Activated CD4-positive, alpha-beta T cell treated with anti-CD3 and anti-CD28 coated beads for 48 hours (primary cell): ENCODE measurements around the gene ZNF84.
A peak's percentile ranks its signal among the peaks of the same experiment; 100 is the strongest.

Source experiments
- DNase-seq: peaks from one replicate; pipeline ENCODE4 v3.0.0-alpha.2; 2020

Gene ZNF84

DNA sequence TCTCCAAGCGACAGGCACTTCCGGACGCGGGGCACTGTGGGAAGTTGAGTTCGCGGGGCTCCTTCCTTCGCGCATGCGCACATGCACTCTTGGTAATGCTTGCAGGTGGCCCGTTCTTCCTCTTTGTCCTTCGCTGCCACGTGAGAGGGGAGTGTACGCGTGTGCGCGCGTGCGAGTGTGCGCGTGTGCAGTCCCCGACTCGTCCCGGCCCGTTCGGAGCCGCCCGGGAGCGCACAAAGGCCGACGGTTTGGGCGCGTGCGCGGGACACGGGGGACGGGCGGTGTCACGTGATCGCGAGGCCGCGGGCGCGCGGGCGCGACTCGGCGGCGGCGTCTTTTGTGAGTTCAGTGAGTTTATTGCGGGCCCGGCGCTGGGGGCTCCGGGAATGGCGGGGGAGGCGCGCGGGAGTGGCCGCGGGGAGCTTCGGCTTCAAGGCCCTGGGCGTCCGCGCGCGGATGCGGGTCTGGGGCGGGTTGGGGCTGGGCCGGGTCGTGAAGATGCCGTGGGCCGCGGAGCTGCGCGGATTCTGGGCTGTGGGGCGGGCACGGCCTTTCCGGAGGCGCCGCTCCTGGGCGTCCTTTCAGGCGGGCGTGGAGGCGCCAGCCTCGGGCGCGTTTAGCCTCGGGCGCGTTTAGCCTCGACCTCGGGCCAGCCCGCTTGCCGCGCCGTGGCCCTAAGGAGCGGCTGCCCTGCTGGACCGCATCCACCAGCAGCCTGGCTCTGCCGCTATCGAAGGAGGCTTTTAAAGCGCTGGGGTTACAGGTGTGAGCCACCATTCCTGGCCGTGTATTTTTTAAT is at the start of gene ZNF84:
Gene ZNF84, plus strand, starts transcription at position 303 of the 799 bp plus-strand sequence. CDS start 3,959 bp downstream, outside the sequence.
- peak; percentile 98 for DNase-seq

DNA sequence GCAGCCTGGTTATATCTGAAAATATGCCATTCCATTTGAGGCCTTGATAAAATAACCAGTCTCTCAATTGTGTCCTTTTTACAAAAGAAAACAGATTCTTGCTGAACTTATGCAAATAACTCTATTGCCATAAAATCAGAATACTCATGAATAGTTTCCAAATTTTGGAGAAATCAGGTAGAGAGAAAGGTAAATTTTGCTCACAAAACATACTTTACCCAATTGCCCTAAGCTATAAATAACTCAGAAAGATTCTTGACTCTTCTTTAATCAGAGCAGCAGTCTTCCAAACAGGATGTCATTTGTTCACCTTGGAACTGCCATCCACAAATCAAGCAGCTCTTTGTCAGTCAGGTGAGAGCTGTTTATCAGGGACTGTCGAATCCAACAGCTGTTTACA is 38.6 kb upstream of the ZNF84 start:
- DNase-seq, result no peak

DNA sequence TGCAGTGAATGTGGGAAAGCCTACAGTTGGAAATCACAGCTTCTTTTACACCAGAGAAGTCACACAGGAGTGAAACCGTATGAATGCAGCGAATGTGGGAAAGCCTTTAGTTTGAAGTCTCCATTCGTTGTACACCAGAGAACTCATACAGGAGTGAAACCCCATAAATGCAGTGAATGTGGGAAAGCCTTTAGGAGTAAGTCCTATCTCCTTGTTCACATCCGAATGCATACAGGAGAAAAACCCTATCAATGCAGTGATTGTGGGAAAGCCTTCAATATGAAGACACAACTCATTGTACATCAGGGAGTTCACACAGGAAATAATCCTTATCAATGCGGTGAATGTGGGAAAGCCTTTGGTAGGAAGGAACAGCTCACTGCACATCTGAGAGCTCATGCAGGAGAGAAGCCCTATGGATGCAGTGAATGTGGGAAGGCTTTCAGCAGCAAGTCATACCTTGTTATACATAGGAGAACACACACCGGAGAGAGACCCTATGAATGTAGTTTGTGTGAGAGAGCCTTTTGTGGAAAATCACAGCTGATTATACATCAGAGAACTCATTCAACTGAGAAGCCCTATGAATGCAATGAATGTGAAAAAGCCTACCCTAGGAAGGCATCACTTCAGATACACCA is 26.5 kb upstream of the ZNF84 start:
- DNase-seq, result no peak

DNA sequence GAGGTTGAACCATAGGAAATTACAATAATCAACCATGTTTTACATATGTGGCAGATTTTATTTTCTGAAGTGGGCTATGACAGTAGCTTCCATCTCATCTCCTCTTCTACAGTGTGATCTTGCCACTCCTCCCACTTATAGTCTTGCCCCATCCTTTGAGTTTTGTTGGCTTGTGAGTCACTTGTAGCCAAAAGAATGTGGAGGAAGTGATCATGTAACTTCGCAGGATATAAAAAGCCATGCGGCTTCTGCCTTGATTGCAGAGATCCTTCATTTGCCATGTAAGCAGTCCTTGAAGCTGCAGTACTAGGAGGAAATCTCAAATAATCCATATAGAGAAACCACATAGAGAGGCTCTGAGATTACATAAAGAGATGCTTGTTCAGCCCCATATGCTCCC is 13.7 kb upstream of the ZNF84 start:
- no peak for DNase-seq

DNA sequence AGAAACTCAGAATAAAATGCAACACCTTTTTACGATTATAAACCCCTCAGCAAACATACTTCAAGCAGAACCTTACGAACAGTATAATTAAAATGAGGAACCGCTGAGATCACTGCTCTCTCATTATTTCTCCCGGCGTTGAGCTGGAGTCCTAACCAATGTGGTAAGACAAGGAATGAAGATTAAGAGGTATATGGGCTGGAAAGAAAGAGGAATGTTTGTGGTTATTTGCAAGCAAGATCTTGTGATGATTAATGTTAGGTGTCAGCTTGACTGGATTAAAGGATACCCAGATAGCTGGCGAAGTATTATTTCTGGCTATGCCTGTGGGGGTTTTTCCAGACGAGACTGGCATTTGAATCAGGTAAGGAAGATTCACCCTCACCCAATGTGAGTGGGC is 10.3 kb upstream of the ZNF84 start:
- no peak for DNase-seq

DNA sequence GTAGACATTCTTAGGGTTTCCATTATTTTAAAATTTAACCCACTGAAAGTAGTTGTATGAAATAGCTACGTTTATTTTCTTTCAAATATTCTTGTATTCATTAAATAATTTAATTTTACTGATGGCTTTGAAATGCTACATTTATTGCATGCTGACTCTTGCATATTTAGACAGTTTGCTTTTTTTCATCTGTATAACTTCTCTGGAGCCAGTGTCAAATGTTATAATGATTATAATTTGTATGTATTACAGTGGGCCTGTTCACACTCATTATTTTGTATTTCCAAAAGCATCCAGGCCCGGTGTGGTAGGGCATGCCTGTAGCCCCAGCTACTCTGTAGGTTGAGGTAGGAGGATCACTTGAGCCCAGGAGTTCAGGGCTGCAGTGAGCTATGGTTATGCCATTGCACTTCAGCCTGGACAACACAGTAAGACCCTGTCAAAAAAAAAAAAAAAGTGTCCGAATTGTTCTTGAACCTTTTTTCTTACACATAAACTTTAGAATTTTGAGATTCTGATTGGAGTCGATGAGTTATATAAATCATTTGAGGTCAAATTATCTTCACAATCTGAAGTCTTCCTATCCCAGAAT is 905 bp downstream of the ZNF84 start:
- DNase-seq, result no peak

DNA sequence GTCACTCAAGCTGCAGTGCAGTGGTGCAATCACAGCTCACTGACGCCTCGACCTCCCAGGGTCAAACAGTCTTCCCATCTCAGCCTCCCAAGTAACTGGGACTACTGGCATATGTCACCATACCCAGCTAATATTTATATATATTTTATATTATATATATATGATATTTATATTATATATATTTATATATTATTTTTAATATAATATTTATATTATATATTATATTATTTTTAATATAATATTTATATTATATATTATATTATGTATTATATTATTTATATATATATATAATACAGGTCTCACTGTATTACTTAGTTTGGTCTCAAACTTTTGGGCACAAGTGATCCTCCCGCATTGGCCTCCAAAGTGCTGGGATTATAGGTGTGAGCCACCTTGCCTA is 9.4 kb downstream of the ZNF84 start:
- no peak for DNase-seq

DNA sequence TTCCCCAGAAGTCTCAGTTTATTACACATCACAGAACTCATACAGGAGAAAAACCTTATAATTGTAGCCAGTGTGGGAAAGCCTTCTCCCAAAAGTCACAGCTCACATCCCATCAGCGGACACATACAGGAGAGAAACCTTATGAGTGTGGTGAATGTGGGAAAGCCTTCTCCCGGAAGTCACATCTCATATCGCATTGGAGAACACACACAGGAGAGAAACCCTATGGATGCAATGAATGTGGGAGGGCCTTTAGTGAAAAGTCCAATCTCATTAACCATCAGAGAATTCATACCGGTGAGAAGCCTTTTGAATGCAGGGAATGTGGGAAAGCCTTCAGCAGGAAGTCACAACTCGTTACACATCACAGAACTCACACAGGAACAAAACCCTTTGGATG is 20.1 kb downstream of the ZNF84 start:
- no peak for DNase-seq

DNA sequence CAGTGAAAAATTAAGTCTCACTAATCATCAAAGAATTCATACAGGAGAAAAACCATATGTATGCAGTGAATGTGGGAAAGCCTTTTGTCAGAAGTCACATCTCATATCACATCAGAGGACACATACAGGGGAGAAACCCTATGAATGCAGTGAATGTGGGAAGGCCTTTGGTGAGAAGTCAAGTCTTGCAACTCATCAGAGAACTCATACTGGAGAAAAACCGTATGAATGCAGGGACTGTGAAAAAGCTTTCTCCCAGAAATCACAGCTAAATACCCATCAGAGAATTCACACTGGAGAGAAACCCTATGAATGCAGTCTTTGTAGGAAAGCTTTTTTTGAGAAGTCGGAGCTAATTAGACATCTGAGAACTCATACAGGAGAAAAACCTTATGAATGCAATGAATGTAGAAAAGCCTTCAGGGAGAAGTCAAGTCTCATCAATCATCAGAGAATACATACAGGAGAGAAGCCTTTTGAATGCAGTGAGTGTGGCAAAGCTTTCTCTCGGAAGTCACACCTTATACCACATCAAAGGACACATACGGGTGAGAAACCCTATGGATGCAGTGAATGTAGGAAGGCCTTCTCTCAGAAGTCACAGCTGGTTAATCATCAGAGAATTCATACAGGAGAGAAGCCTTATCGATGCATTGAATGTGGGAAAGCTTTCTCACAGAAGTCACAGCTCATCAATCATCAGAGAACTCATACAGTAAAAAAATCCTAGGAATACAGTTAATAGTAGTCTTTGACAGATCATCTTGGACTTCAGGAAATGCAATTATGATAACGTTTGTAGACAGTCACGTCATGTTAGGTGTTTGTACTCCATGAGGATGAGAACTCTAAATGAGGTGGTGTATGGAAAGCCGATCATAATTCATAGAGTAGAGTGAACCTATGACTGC is 21.1 kb downstream of the ZNF84 start:
- DNase-seq, result no peak

DNA sequence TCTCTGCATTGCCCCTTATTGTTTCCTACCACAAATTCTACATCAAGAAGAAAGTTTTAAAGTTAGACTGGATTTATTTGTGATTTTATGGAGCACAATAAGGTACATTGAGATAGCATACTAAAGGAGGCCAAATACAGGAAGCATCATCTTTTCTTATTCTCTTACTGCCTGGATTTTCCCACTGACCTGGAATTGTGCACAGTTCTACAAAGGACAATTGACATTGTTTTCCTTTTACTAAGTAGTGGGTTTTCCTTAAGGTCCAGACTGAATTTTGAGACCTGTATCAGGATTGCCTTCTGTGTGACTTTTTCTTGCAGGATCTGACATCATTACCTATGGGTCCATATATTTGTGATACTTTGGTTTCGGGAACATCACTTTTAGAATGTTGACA is 24.6 kb downstream of the ZNF84 start:
- no peak for DNase-seq

DNA sequence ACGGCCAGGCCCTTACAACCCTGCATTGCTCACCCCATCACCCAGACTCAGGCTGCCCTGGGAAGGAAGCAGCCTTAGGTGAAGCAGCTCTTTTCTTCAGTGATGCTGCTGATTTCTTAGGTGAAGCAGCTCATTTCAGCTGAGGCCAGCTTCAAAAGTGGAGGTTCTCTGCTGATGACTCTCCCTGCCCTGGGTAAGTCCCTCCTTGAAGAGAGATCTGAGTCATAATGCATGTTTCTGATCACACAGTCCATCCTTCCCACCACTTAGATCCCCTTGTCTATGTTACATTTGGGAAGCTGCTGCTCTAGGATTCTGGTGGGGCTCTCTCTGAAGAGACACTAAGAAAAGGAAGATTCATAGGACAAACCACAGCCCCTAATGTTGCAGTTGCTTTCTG is 26.2 kb downstream of the ZNF84 start:
- DNase-seq, result no peak

DNA sequence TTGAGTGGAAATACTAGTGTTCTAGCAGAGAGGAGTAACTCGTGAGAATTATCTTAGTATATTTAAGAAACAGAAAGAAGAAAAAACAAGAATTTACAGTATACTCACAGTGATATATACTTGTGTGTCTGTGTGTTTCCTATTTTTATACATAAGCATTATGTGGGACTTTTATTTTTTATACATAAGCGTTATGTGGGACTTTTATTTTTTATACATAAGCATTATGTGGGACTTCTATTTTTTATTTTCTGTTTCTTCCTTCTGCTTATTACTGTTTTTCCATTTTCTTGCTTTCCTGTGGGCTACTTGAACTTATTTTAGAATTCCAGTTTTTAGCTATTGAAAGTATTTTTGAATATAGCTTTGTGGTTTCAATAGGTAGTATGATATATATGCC is 36.5 kb downstream of the ZNF84 start:
- no peak for DNase-seq

DNA sequence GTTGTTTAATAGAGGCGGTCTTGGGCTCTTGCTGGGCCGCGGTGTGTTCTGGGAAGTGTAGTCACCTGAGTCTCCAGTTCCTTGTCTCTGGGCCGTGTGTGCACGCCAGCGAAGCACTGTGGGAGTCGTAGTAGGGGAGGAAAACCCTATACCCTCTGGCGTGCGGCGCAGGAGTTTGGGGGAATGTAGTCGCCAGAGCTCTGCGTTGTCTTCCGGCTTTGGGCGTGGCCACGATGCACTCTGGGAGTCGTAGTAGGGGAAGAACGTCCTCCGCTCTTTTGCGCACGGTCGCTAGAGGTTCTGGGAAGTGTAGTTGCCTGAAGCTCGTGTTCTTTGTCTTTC is 42.7 kb downstream of the ZNF84 start:
- DNase-seq, result peak; percentile 96

DNA sequence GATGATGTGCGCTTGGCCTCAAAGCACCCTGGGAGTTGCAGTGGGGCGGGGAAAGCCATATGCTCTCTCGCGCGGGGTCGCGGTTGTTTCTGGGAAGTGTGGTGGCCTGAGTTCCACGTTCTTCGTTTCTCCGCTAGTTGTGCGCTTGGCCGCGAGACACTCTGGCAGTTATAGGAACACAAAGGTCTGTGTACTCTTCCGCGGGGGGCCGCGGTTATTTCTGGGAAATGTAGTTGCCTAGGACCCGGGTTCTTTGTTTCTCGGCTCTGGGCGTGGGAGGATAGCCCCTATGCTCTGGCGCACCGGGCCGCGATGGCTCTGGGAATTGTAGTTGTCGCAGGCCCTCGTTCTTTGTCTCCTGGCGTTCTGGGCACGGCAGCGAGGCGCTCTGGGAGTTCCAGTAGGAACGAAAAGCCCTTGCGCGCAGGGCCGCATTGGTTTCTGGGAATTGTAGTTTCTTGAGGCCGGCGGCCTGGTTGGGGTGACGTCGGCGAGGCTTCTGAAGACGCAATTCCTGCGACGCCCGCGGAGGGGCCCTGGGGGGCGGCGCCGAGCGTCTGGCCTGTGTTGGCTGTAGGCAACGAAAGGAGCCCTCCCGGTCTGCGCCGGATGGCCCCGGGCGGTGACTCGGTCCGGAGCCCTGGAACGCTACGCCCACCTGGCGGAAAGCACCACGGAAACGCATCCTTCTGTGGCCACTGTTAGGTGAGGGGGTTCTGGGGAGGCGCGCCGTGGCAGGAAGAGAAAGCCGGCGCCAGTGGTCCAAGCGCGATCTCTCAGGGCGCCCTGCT is 43.3 kb downstream of the ZNF84 start, which contains the start of gene ZNF140:
Gene ZNF140, plus strand, starts transcription at position 556 of the 791 bp plus-strand sequence. CDS start 398 bp downstream, outside the sequence.
- peak; percentile 97 for DNase-seq

DNA sequence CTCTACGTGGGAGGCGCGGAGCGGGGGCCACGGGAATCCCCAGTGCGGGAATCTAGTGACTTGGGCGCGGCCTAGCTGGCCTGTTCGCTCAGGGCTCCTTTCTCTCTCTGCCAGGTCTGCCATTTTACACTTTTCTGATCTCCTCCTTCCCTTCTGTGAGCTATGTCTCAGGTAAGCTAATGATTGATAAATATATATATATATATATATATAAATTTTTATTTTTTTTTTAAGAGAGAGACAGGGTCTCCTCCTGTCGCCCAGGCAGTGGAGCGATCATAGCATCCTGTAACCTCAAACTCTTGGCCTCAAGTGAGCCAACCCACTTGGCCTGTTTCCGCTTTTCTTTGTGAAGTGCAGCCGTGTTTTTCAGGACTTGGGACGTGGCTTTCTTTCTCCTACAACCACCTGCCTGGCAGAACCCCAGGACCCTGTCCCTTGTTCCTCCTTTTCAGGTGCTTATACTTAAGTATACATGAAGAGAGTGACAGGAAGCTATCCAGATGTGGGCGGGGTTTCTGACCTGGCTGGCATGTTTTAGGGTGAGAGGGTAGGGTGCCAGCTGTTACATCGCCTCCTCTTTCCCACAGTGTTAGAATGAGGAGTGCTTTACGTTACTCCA is 44.0 kb downstream of the ZNF84 start:
- DNase-seq, result peak; percentile 7

DNA sequence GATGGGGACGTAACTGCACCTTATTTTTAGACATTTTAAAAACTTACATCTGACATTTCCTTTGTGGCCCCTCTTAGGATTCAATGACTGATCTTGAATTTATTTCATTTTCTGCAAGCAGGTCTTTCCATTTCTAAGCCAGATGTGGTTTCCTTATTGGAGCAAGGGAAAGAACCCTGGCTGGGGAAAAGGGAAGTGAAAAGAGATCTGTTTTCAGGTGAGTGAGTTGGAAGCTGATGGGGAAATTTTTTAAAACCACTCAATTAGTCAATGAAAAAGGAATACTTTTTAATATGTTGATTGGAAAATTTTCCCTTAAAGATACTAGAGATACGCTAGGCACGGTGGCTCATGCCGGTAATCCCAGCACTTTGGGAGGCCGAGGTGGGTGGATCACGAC is 46.0 kb downstream of the ZNF84 start:
- DNase-seq, result no peak

DNA sequence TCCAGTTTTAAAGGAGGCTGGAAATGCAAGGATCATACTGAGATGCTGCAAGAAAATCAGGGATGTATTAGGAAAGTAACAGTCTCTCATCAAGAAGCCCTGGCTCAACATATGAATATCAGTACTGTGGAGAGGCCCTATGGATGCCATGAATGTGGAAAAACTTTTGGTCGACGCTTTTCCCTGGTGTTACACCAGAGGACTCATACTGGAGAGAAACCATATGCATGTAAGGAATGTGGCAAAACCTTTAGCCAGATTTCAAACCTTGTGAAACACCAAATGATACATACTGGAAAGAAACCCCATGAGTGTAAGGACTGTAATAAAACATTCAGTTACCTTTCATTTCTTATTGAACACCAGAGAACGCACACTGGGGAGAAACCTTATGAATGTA is 68.3 kb downstream of the ZNF84 start:
- DNase-seq, result no peak

DNA sequence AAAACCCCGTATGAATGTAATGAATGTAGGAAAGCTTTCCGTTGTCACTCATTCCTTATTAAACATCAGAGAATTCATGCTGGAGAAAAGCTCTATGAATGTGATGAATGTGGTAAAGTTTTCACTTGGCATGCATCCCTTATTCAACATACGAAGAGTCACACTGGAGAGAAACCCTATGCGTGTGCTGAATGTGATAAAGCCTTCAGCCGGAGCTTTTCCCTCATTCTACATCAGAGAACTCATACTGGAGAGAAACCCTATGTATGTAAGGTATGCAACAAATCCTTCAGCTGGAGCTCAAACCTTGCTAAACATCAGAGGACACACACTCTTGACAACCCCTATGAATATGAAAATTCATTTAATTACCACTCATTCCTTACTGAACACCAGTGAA is 68.9 kb downstream of the ZNF84 start:
- DNase-seq, result no peak

DNA sequence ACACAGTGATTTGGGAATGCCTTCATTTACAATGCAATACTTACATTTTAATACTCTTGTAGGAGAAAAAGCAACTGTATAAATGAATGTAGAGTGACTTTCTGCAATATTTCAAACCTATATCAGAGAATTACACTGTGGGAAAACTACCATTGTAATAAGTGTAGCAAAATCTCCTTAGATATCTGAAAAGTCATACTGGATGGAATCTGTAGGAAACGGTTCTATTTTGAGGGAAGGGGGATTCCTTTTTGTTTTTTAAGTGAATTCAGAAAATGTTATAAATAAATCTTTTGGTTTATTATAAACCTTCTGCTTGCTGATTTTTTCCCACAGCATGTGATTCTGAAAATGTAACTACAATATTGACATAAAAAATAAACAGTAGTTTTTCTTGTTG is 69.8 kb downstream of the ZNF84 start:
- DNase-seq, result no peak

DNA sequence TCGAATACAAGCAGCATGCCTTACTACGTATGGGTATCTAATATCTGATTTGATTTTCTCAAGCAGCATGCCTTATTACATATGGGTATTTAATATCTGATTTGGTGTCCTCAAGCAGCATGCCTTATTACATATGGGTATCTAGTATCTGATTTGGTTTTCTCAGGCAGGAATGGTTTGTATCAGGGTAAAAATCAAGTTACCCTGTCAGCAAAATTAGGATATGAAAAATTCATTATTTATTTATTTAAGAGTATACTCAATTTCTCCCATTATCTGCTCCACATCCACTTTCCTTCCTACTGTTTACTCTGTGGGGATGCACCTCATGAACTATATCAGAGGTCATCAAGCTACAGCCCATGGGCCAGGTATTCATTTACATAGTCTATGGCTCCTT is 70.8 kb downstream of the ZNF84 start:
- DNase-seq, result no peak
